ENCODE data around the gene UGT2B10. TPM values are rescaled to one million over a fixed set of nuclear protein-coding genes. Genes with fewer than 3 reads are reported as not detected.
"Not testable (repeated sequence)": the region's sequence is repeated elsewhere in the genome, so short reads cannot be mapped to it uniquely, and the experiment has no call there.

Gene UGT2B10
- not detected for total RNA-seq
- polyA plus RNA-seq (ENCODE audit: insufficient read depth, low read depth, low replicate concordance) = 1.5 TPM
- long read RNA-seq, donor 1 = 0 reads
- long read RNA-seq, donor 2 = 0 reads

- WGBS, 2 donors = 75 to 77% methylated on average over 4 of the region's 4 CpGs
- H3K36me3 ChIP-seq (ENCODE audit: low read depth, missing control alignments); H3K4me1 ChIP-seq; H3K27ac ChIP-seq; H3K27me3 ChIP-seq; intact Hi-C loops (cut with DNase I; ENCODE audit: low total_unique reads); DNase-seq; H3K9me3 ChIP-seq; H3K4me3 ChIP-seq: not testable (repeated sequence)
Observed at GRCh38 chr4:68815617-68816409, at the start of gene UGT2B10. Gene UGT2B10 (plus strand): TSS chr4:68815994. CDS start chr4:68816020, 26 bp downstream.

GRCh38 chr4:68771836-68772235 lies 44.0 kb upstream of the UGT2B10 start:
- H3K27me3 ChIP-seq; DNase-seq; H3K4me1 ChIP-seq; intact Hi-C loops (cut with DNase I; ENCODE audit: low total_unique reads); H3K36me3 ChIP-seq (ENCODE audit: low read depth, missing control alignments); H3K9me3 ChIP-seq; H3K4me3 ChIP-seq; H3K27ac ChIP-seq: not testable (repeated sequence)

GRCh38 chr4:68773699-68774098 lies 42.1 kb upstream of the UGT2B10 start:
- Histone ChIP-seq H3K36me3 (ENCODE audit: low read depth, missing control alignments) (no peaks in the 10 kb centered on the region), H3K27me3 (no peaks in the 10 kb centered on the region), H3K9me3 (no peaks in the 10 kb centered on the region), H3K4me3 (no peak overlapping the region), H3K4me1 (no peaks in the 10 kb centered on the region), H3K27ac (no peak overlapping the region)
- 88 to 96% methylated on average over 2 to 5 of the region's 5 CpGs for whole genome bisulfite sequencing, 2 donors
- DNase-seq = no peak
- TF ChIP-seq POLR2A (IDR thresholded peaks at IDR 0.05) (no peak), CTCF (IDR thresholded peaks at IDR 0.05) (no peak)
- intact Hi-C loops (cut with DNase I; ENCODE audit: low total_unique reads) = no loop called here

- Histone ChIP-seq H3K4me1 (no peaks in the 10 kb centered on the region), H3K4me3 (no peak overlapping the region), H3K36me3 (ENCODE audit: low read depth, missing control alignments) (no peaks in the 10 kb centered on the region), H3K9me3 (no peaks in the 10 kb centered on the region), H3K27me3 (no peaks in the 10 kb centered on the region), H3K27ac (no peak overlapping the region)
- no peak for DNase-seq
- intact Hi-C loops (cut with DNase I; ENCODE audit: low total_unique reads) = no loop called here
- TF ChIP-seq CTCF (IDR thresholded peaks at IDR 0.05) = no peak
- no peak for TF ChIP-seq POLR2A (IDR thresholded peaks at IDR 0.05)
- WGBS, 2 donors = 79 to 93% methylated on average over 1 of the region's 1 CpG
Observed at GRCh38 chr4:68780232-68780631, 35.6 kb upstream of the UGT2B10 start.

GRCh38 chr4:68797048-68797447 lies 18.7 kb upstream of the UGT2B10 start:
- Histone ChIP-seq H3K27ac (no peak overlapping the region), H3K4me1 (no peaks in the 10 kb centered on the region), H3K36me3 (ENCODE audit: low read depth, missing control alignments) (no peaks in the 10 kb centered on the region), H3K4me3 (no peak overlapping the region), H3K9me3 (no peaks in the 10 kb centered on the region), H3K27me3 (no peaks in the 10 kb centered on the region)
- 67 to 68% methylated on average over 1 of the region's 1 CpG for WGBS, 2 donors
- TF ChIP-seq CTCF (IDR thresholded peaks at IDR 0.05) (no peak), POLR2A (IDR thresholded peaks at IDR 0.05) (no peak)
- intact Hi-C loops (cut with DNase I; ENCODE audit: low total_unique reads) = no loop called here
- no peak for DNase-seq

GRCh38 chr4:68797618-68798017 lies 18.2 kb upstream of the UGT2B10 start:
- 31 to 32% methylated on average over 3 of the region's 3 CpGs for WGBS, 2 donors
- no peaks in the 10 kb centered on the region for H3K9me3 ChIP-seq
- no peaks in the 10 kb centered on the region for H3K27me3 ChIP-seq
- no peak overlapping the region for H3K4me3 ChIP-seq
- intact Hi-C loops (cut with DNase I; ENCODE audit: low total_unique reads) = no loop called here
- H3K4me1 ChIP-seq = no peaks in the 10 kb centered on the region
- no peaks in the 10 kb centered on the region for H3K36me3 ChIP-seq (ENCODE audit: low read depth, missing control alignments)
- no peak for DNase-seq
- no peak for TF ChIP-seq POLR2A (IDR thresholded peaks at IDR 0.05)
- TF ChIP-seq CTCF (IDR thresholded peaks at IDR 0.05) = no peak
- no peak overlapping the region for H3K27ac ChIP-seq
